Central memory CD8-positive, alpha-beta T cell (primary cell): ENCODE measurements around the gene SNX9.
"Not testable (repeated sequence)": the region's sequence is repeated elsewhere in the genome, so short reads cannot be mapped to it uniquely, and the experiment has no call there.

ENCODE experiments used
- ATAC-seq: fragments of 150-1000 bp; cut with Tn5 transposase; replicated peaks from 2 replicates; pipeline ENCODE4 v1.10.0; 2022; ENCODE audit warnings: mild to moderate bottlenecking, moderate FRiP score, moderate number of reproducible peaks; ENCODE audit not compliant: poor library complexity, severe bottlenecking; ENCODE audit errors: extremely low read depth
- DNase-seq, 2 donors: peaks; one replicate each; pipeline ENCODE4 v3.0.0; 2021; ENCODE audit warnings: low spot score in 2 of 2
- H3K27ac Mint-ChIP-seq: one replicate; pipeline ENCODE4 v1.8.0; 2022; ENCODE audit warnings: low read depth, mild to moderate bottlenecking, moderate library complexity, mixed read lengths
- H3K27me3 Mint-ChIP-seq: one replicate; pipeline ENCODE4 v1.8.0; 2022; ENCODE audit warnings: mixed read lengths
- H3K36me3 Mint-ChIP-seq: one replicate; pipeline ENCODE4 v1.8.0; 2022; ENCODE audit warnings: mild to moderate bottlenecking, moderate library complexity, mixed read lengths; ENCODE audit not compliant: insufficient read depth
- H3K4me1 Mint-ChIP-seq: one replicate; pipeline ENCODE4 v1.8.0; 2022; ENCODE audit warnings: mixed read lengths
- H3K4me3 Mint-ChIP-seq: one replicate; pipeline ENCODE4 v1.8.0; 2022; ENCODE audit warnings: mild to moderate bottlenecking, moderate library complexity, mixed read lengths
- H3K9me3 Mint-ChIP-seq: one replicate; pipeline ENCODE4 v1.8.0; 2022; ENCODE audit warnings: mixed read lengths

The SNX9 gene

GRCh38 chr6:157940375-157941036, 117.5 kb downstream of the SNX9 start:
- not testable (repeated sequence) for H3K36me3 Mint-ChIP-seq, H3K4me3 Mint-ChIP-seq, ATAC-seq, H3K27me3 Mint-ChIP-seq, H3K9me3 Mint-ChIP-seq, DNase-seq, H3K4me1 Mint-ChIP-seq, H3K27ac Mint-ChIP-seq

GRCh38 chr6:157941101-157941863, 118.2 kb downstream of the SNX9 start:
- no peaks in the 10 kb centered on the region for H3K4me1 Mint-ChIP-seq
- no peak overlapping the region for H3K4me3 Mint-ChIP-seq
- peaks cover 7% of the 10 kb centered on the region for H3K27me3 Mint-ChIP-seq
- H3K9me3 Mint-ChIP-seq = no peaks in the 10 kb centered on the region
- H3K27ac Mint-ChIP-seq = no peak overlapping the region
- ATAC-seq (no peak), DNase-seq (no peak)
- peaks cover 15% of the 10 kb centered on the region for H3K36me3 Mint-ChIP-seq

GRCh38 chr6:157942351-157942750, 119.3 kb downstream of the SNX9 start:
- H3K27ac Mint-ChIP-seq = peak overlapping the region; percentile 68

GRCh38 chr6:157943249-157943963, 120.4 kb downstream of the SNX9 start:
- DNase-seq = no peak
- no peak for ATAC-seq
- Mint-ChIP-seq H3K4me1 (no peaks in the 10 kb centered on the region), H3K4me3 (no peak overlapping the region), H3K9me3 (no peaks in the 10 kb centered on the region), H3K27ac (no peak overlapping the region), H3K27me3 (peaks cover 28% of the 10 kb centered on the region), H3K36me3 (peaks cover 17% of the 10 kb centered on the region)

More at GRCh38 chr6:157942351-157942750, 119.3 kb downstream of the SNX9 start:
- Mint-ChIP-seq H3K4me3 (no peak overlapping the region), H3K36me3 (peaks cover 17% of the 10 kb centered on the region), H3K4me1 (no peaks in the 10 kb centered on the region), H3K27me3 (peaks cover 18% of the 10 kb centered on the region), H3K9me3 (no peaks in the 10 kb centered on the region)
- ATAC-seq (no peak), DNase-seq (no peak)

GRCh38 chr6:157943964-157944283, 120.9 kb downstream of the SNX9 start:
- no peaks in the 10 kb centered on the region for H3K9me3 Mint-ChIP-seq
- no peak for DNase-seq
- H3K4me3 Mint-ChIP-seq = no peak overlapping the region
- no peak for ATAC-seq
- peaks cover 33% of the 10 kb centered on the region for H3K27me3 Mint-ChIP-seq
- H3K4me1 Mint-ChIP-seq = no peaks in the 10 kb centered on the region
- H3K36me3 Mint-ChIP-seq = peaks cover 17% of the 10 kb centered on the region
- no peak overlapping the region for H3K27ac Mint-ChIP-seq

- DNase-seq = no peak
- no peaks in the 10 kb centered on the region for H3K4me1 Mint-ChIP-seq
- peaks cover 12% of the 10 kb centered on the region for H3K36me3 Mint-ChIP-seq
- no peak for ATAC-seq
- H3K9me3 Mint-ChIP-seq = no peaks in the 10 kb centered on the region
- H3K27ac Mint-ChIP-seq = no peak overlapping the region
- peaks cover 45% of the 10 kb centered on the region for H3K27me3 Mint-ChIP-seq
- H3K4me3 Mint-ChIP-seq = no peak overlapping the region
Observed at GRCh38 chr6:157944983-157945931, 122.2 kb downstream of the SNX9 start.

GRCh38 chr6:157946053-157946617, 123.1 kb downstream of the SNX9 start:
- DNase-seq (no peak), ATAC-seq (no peak)
- Mint-ChIP-seq H3K4me1 (no peaks in the 10 kb centered on the region), H3K27me3 (peaks cover 51% of the 10 kb centered on the region), H3K9me3 (no peaks in the 10 kb centered on the region), H3K4me3 (no peak overlapping the region), H3K27ac (peak overlapping the region; percentile 41), H3K36me3 (peaks cover 12% of the 10 kb centered on the region)

- DNase-seq = no peak
- Mint-ChIP-seq H3K4me3 (no peak overlapping the region), H3K36me3 (peaks cover 11% of the 10 kb centered on the region), H3K4me1 (no peaks in the 10 kb centered on the region), H3K9me3 (no peaks in the 10 kb centered on the region), H3K27ac (no peak overlapping the region), H3K27me3 (peaks cover 54% of the 10 kb centered on the region)
- ATAC-seq = no peak
Observed at GRCh38 chr6:157946865-157947532, 124.0 kb downstream of the SNX9 start.

GRCh38 chr6:157950899-157951298, 127.9 kb downstream of the SNX9 start:
- H3K9me3 Mint-ChIP-seq, H3K4me1 Mint-ChIP-seq, ATAC-seq, H3K36me3 Mint-ChIP-seq, H3K27ac Mint-ChIP-seq, H3K4me3 Mint-ChIP-seq, DNase-seq: not testable (repeated sequence)
- H3K27me3 Mint-ChIP-seq = peaks cover 69% of the 10 kb centered on the region

GRCh38 chr6:157951828-157952227, 128.8 kb downstream of the SNX9 start:
- Mint-ChIP-seq H3K4me1 (no peaks in the 10 kb centered on the region), H3K27me3 (peaks cover 60% of the 10 kb centered on the region), H3K36me3 (no peaks in the 10 kb centered on the region), H3K4me3 (no peak overlapping the region), H3K27ac (no peak overlapping the region), H3K9me3 (no peaks in the 10 kb centered on the region)
- ATAC-seq = no peak
- no peak for DNase-seq

GRCh38 chr6:157952861-157953351, 129.9 kb downstream of the SNX9 start:
- Mint-ChIP-seq H3K9me3 (no peaks in the 10 kb centered on the region), H3K36me3 (no peaks in the 10 kb centered on the region), H3K27me3 (peaks cover 49% of the 10 kb centered on the region), H3K27ac (no peak overlapping the region), H3K4me3 (no peak overlapping the region), H3K4me1 (no peaks in the 10 kb centered on the region)
- ATAC-seq (no peak), DNase-seq (no peak)
